Fibroblast of skin of abdomen (primary cell): Measurements from ENCODE around the gene CDK8.

Source experiments
- DNase-seq: peaks from one replicate; pipeline ENCODE4 v3.0.0-alpha.2; 2013

CDK8 gene

GRCh38 chr13:26323127-26323526 is 69.2 kb downstream of the CDK8 start:
- no peak for DNase-seq

- DNase-seq: no peak
Observed at GRCh38 chr13:26323764-26324163, 69.8 kb downstream of the CDK8 start.

- DNase-seq: no peak
Observed at GRCh38 chr13:26324294-26324693, 70.4 kb downstream of the CDK8 start.

- no peak for DNase-seq
Observed at GRCh38 chr13:26324867-26325266, 70.9 kb downstream of the CDK8 start.

- DNase-seq: no peak
Observed at GRCh38 chr13:26325876-26326275, 71.9 kb downstream of the CDK8 start.

GRCh38 chr13:26326562-26326961 is 72.6 kb downstream of the CDK8 start:
- no peak for DNase-seq

- DNase-seq: no peak
Observed at GRCh38 chr13:26327940-26328725, 74.2 kb downstream of the CDK8 start.

GRCh38 chr13:26335158-26335557 is 81.2 kb downstream of the CDK8 start:
- DNase-seq: no peak

GRCh38 chr13:26340807-26341206 is 86.9 kb downstream of the CDK8 start:
- DNase-seq: peak; percentile 44

GRCh38 chr13:26342898-26343297 is 89.0 kb downstream of the CDK8 start:
- DNase-seq: no peak

- DNase-seq: no peak
Observed at GRCh38 chr13:26343816-26344215, 89.9 kb downstream of the CDK8 start.

- peak; percentile 27 for DNase-seq
Observed at GRCh38 chr13:26344980-26345379, 91.1 kb downstream of the CDK8 start.

- no peak for DNase-seq
Observed at GRCh38 chr13:26348966-26349365, 95.0 kb downstream of the CDK8 start.

GRCh38 chr13:26362261-26362660 is 108.3 kb downstream of the CDK8 start:
- DNase-seq: no peak

GRCh38 chr13:26370553-26370952 is 116.6 kb downstream of the CDK8 start:
- no peak for DNase-seq

GRCh38 chr13:26372747-26373146 is 118.8 kb downstream of the CDK8 start:
- no peak for DNase-seq

GRCh38 chr13:26376430-26376829 is 122.5 kb downstream of the CDK8 start:
- no peak for DNase-seq

GRCh38 chr13:26377038-26377437 is 123.1 kb downstream of the CDK8 start:
- peak; percentile 4 for DNase-seq

GRCh38 chr13:26378116-26378515 is 124.2 kb downstream of the CDK8 start:
- DNase-seq: no peak

GRCh38 chr13:26379831-26380230 is 125.9 kb downstream of the CDK8 start:
- no peak for DNase-seq

- DNase-seq: no peak
Observed at GRCh38 chr13:26380930-26381329, 127.0 kb downstream of the CDK8 start.

GRCh38 chr13:26382366-26382765 is 128.4 kb downstream of the CDK8 start:
- DNase-seq: no peak

GRCh38 chr13:26382835-26383234 is 128.9 kb downstream of the CDK8 start:
- DNase-seq: no peak

- no peak for DNase-seq
Observed at GRCh38 chr13:26384587-26384986, 130.7 kb downstream of the CDK8 start.

- no peak for DNase-seq
Observed at GRCh38 chr13:26386026-26386425, 132.1 kb downstream of the CDK8 start.
